ENCODE data around the gene MGAM2. TPM values are rescaled to one million over a fixed set of nuclear protein-coding genes. Genes with fewer than 3 reads are reported as not detected.

The MGAM2 gene
- total RNA-seq, 4 donors from 2014 or later = 0.16 to 0.51 (median 0.38) TPM; not detected in 1

- no peak for TF ChIP-seq CTCF (IDR thresholded peaks at IDR 0.05; ENCODE audit: low read depth)
Measured at GRCh38 chr7:142243823-142244222, 132.3 kb downstream of the MGAM2 start.

GRCh38 chr7:142248166-142249160, 136.9 kb downstream of the MGAM2 start:
- TF ChIP-seq CTCF (IDR thresholded peaks at IDR 0.05; ENCODE audit: low read depth) = no peak

- no peak for TF ChIP-seq CTCF (IDR thresholded peaks at IDR 0.05; ENCODE audit: low read depth)
Measured at GRCh38 chr7:142249918-142250317, 138.4 kb downstream of the MGAM2 start.

GRCh38 chr7:142250705-142251104, 139.2 kb downstream of the MGAM2 start:
- no peak for TF ChIP-seq CTCF (IDR thresholded peaks at IDR 0.05; ENCODE audit: low read depth)

- no peak for TF ChIP-seq CTCF (IDR thresholded peaks at IDR 0.05; ENCODE audit: low read depth)
Measured at GRCh38 chr7:142257958-142258357, 146.4 kb downstream of the MGAM2 start, which contains the start of gene PRSS58. Gene PRSS58 (minus strand): TSS chr7:142258058. CDS start chr7:142257707, 351 bp downstream.

GRCh38 chr7:142263598-142264380, 152.3 kb downstream of the MGAM2 start:
- no peak for TF ChIP-seq CTCF (IDR thresholded peaks at IDR 0.05; ENCODE audit: low read depth)

Other genes starting within 250 kb of the MGAM2 start
- not detected for gene OR9A4, start 195.3 kb upstream of the MGAM2 start, total RNA-seq
- gene CLEC5A, start 164.7 kb upstream of the MGAM2 start, total RNA-seq = under 1 TPM in 1 of 4 donors, not detected in 3; 0.34 TPM
- gene TAS2R38, start 137.9 kb upstream of the MGAM2 start, total RNA-seq = not detected
- gene MGAM, start 115.8 kb upstream of the MGAM2 start, total RNA-seq = 1 to 10 TPM in 1 of 4 donors, under 1 TPM in 3; 0.17 to 5.2 (median 0.49) TPM
- gene PRSS58, start 146.3 kb downstream of the MGAM2 start, total RNA-seq = not detected

All from subcutaneous adipose tissue (tissue), 4 donors.